ENCODE measurements around the gene PLAAT5. TPM values are rescaled to one million over a fixed set of nuclear protein-coding genes. Genes with fewer than 3 reads are reported as not detected.

PLAAT5 gene
- total RNA-seq, 2 experiments from 2014 or later = not detected

DNA sequence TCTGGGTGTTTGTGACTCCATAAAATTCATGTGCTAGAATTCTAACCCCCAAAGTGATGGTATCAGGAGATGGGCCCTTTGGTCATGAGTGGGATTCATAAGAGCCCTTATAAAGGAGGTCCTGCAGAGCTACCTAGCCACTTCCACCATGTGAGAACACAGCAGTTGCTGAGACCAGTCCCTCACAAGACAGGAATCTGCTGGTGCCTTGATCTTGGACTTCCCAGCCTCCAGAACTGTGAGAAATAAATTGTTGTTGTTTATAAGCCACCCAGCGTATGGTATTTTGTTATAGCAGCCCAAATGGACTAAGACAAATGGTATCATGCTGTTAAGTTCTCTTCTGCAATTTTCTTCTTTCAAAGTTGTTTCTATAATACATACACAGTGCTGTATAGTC, 1.5 kb upstream of the PLAAT5 start:
- no peak overlapping the region for H3K4me3 Mint-ChIP-seq
- no peak for DNase-seq
- CTCF ChIA-PET = no interaction called here
- peaks cover 11% of the 10 kb centered on the region for H3K4me1 Mint-ChIP-seq
- H3K27ac Mint-ChIP-seq = no peak overlapping the region
- H3K27me3 Mint-ChIP-seq = peaks cover 63% of the 10 kb centered on the region
- POLR2A ChIA-PET = no interaction called here
- H3K9me3 Mint-ChIP-seq = peaks cover 2% of the 10 kb centered on the region
- H3K36me3 Mint-ChIP-seq (ENCODE audit: low read depth) = no peaks in the 10 kb centered on the region

DNA sequence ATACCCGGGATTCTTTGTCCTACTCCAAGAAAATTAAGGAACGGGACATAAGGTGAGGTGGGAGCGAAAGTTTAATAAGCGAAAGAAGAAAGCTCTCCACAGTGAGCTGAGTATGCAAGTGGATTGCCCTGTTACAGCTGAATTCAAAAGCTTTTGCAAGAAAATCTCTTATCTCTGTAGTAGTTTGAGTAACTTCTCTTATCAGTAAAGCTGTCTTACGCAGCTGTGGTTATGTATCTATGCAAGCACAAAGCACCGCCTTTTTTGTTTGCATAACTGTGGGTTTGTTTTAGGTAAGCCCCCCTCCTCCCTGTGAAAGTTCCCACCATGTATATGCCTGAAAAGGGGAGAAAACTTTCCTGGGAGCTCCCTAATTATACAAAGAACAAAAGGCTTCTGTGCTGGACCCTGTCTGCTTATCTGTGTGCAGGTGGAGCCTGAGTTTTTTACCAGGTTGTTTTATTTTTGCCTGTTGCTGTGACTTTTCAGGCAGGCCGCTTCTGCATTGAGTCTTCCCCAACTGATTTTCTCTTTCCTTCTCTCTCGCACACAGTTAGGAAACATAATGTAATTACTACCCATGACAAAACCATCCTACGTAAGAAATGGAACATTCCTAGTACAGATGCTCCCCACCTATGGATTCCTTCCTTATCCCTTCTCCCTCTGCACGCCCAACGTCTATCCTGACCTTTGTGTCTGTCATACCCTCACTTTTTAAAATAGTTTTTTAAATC, 837 bp upstream of the PLAAT5 start:
- H3K4me3 Mint-ChIP-seq = peak overlapping the region; percentile 16
- ChIA-PET CTCF (interaction anchor here (0.6 to 1.1 kb wide), 2 partner anchors 14 to 15 kb away, joined by 3 to 5 read pairs; partner anchors contain the start of gene LGALS12), POLR2A (no interaction called here)
- H3K9me3 Mint-ChIP-seq = peaks cover 2% of the 10 kb centered on the region
- no peaks in the 10 kb centered on the region for H3K36me3 Mint-ChIP-seq (ENCODE audit: low read depth)
- peaks cover 11% of the 10 kb centered on the region for H3K4me1 Mint-ChIP-seq
- DNase-seq = no peak
- H3K27ac Mint-ChIP-seq = no peak overlapping the region
- H3K27me3 Mint-ChIP-seq = peaks cover 58% of the 10 kb centered on the region

DNA sequence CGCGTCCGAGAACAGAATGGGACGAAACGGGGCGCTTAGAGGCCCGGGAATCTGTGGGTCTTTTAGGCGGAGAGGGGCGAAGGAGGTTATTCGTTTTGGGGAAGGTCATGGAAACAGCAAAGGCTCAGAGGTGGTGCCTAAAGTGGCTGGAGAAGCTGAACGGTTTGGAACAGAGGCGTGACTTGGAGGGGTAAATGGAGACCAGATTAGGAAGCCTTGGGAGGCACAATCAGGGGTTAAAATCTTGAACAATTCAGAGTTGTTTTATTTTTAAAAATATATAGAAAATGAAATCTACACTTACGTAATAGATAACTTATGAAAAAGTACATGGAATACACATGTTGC, 247 bp upstream of the PLAAT5 start:
- H3K27me3 Mint-ChIP-seq = peaks cover 58% of the 10 kb centered on the region
- ChIA-PET POLR2A (no interaction called here), CTCF (interaction anchor here (0.6 to 1.1 kb wide), 3 partner anchors 15 to 31 kb away, joined by 3 to 5 read pairs (median 4); partner anchors contain the start of gene LGALS12)
- H3K4me3 Mint-ChIP-seq = peak overlapping the region; percentile 62
- peaks cover 11% of the 10 kb centered on the region for H3K4me1 Mint-ChIP-seq
- H3K36me3 Mint-ChIP-seq (ENCODE audit: low read depth) = no peaks in the 10 kb centered on the region
- H3K27ac Mint-ChIP-seq = no peak overlapping the region
- DNase-seq = no peak
- H3K9me3 Mint-ChIP-seq = peaks cover 4% of the 10 kb centered on the region

DNA sequence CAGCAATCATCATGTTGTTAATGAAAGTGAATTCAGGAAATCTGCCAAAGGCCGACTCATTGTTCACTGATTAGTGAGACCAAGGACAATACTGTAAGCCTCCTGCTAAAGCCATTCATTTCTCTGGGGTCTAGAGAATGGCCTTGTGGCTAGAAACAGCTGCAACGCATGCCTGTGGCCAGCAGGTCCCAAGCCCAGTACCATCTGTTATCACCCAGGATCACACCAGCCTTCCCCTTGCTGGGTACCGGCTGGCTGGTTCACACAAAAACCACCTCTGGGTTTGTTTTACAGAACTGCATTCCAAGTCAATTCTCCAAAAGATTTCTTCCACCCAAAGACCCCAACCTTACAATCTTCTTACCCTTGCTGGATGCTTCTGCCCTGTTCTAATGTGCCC, 1.1 kb downstream of the PLAAT5 start:
- H3K4me3 Mint-ChIP-seq = no peak overlapping the region
- ChIA-PET CTCF (interaction anchor here (0.8 to 1.1 kb wide), 2 partner anchors 10 to 72 kb away, joined by 3 to 4 read pairs; no protein-coding TSS in a partner anchor), POLR2A (no interaction called here)
- DNase-seq = no peak
- peaks cover 11% of the 10 kb centered on the region for H3K4me1 Mint-ChIP-seq
- peaks cover 13% of the 10 kb centered on the region for H3K9me3 Mint-ChIP-seq
- peaks cover 67% of the 10 kb centered on the region for H3K27me3 Mint-ChIP-seq
- no peak overlapping the region for H3K27ac Mint-ChIP-seq
- no peaks in the 10 kb centered on the region for H3K36me3 Mint-ChIP-seq (ENCODE audit: low read depth)

DNA sequence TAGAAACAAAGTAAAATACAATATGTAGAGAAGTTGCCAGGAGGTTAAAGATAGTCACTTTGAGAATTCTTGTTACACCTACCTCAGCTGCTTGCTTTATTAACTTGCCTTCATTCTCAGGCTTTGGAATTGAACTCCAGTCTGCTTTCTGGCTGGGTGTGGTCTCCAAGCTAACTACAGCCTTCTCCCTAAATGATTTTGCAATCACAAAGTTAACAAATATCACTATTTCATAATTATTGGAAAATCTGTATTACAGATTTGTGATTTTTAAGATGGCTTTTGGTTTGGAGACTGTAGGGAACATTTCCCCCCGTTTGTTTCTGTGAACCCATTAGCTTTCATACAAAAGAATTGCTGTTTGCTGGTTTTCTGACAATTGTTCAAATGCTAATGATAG, 2.2 kb downstream of the PLAAT5 start:
- ChIA-PET POLR2A (no interaction called here), CTCF (interaction anchor here (1.0 to 1.1 kb wide), 2 partner anchors 22 to 73 kb away, joined by 3 read pairs; no protein-coding TSS in a partner anchor)
- no peak overlapping the region for H3K4me3 Mint-ChIP-seq
- no peaks in the 10 kb centered on the region for H3K36me3 Mint-ChIP-seq (ENCODE audit: low read depth)
- no peak for DNase-seq
- H3K9me3 Mint-ChIP-seq = peaks cover 15% of the 10 kb centered on the region
- peaks cover 11% of the 10 kb centered on the region for H3K4me1 Mint-ChIP-seq
- H3K27me3 Mint-ChIP-seq = peaks cover 71% of the 10 kb centered on the region
- no peak overlapping the region for H3K27ac Mint-ChIP-seq

DNA sequence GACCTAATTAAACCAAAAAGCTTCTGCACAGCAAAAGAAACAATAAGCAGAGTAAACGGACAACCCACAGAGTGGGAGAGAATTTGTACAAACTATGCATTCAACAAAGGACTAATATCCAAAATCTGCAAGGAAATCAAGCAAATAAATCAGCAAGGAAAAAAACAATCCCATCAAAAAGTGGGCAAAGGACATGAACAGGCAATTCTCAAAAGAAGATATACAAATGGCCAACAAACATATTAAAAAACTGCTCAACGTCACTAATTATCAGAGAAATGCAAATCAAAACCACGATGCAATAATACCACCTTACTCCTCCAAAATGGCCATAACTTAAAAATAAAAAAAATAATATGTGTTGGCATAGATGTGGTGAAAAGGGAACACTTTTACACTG, 5.2 kb downstream of the PLAAT5 start:
- POLR2A ChIA-PET = no interaction called here
- DNase-seq = no peak
- CTCF ChIA-PET = no interaction called here
- H3K4me1 Mint-ChIP-seq = peaks cover 2% of the 10 kb centered on the region
- no peaks in the 10 kb centered on the region for H3K36me3 Mint-ChIP-seq (ENCODE audit: low read depth)
- peaks cover 63% of the 10 kb centered on the region for H3K27me3 Mint-ChIP-seq
- H3K27ac Mint-ChIP-seq = no peak overlapping the region
- no peak overlapping the region for H3K4me3 Mint-ChIP-seq
- peaks cover 12% of the 10 kb centered on the region for H3K9me3 Mint-ChIP-seq

DNA sequence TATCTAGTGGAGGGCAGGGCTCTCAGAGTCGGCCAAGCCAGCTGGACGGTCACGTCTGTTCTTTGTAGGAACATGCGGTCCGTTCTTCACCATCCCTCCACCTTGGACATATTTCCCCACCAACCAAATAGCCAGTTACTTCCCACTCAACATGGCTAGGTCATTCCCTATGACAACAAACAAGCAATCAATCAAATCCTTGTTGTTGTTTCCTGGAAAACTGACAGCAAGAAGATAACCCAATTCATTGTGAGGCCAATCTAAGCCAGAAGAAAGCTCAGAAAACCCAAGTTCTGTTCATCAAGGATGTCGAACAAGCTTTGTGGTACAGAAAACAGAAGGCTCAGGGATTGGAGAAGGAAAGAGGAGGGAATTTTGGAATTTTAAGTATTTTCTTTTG, 10.9 kb downstream of the PLAAT5 start:
- H3K4me3 Mint-ChIP-seq = no peak overlapping the region
- peaks cover 11% of the 10 kb centered on the region for H3K9me3 Mint-ChIP-seq
- no peak overlapping the region for H3K27ac Mint-ChIP-seq
- H3K4me1 Mint-ChIP-seq = no peaks in the 10 kb centered on the region
- H3K36me3 Mint-ChIP-seq (ENCODE audit: low read depth) = peaks cover 2% of the 10 kb centered on the region
- H3K27me3 Mint-ChIP-seq = peaks cover 32% of the 10 kb centered on the region
- CTCF ChIA-PET = interaction anchor here (1.1 to 1.9 kb wide), 4 partner anchors 9 to 160 kb away, joined by 3 to 5 read pairs (median 4); no protein-coding TSS in a partner anchor
- POLR2A ChIA-PET = no interaction called here
- DNase-seq = no peak

DNA sequence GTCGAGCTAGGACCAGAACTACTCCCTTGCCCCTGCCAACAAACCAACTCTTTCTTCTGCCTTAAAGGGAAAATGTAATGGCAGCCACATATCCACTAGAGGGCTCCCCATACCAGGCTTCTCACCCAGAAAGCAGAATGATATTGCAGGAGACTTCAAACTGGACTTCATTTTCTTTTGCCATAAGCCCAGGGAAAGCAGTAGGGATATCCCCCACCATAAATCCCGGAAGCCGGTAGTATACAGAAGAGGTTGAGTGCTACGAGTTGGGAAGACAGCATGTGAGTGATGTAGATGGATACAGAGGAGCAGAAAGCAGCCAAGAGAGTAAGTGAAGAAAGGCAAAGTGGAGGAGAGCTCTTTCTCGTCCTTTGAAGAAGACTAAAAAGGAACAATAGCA, 12.1 kb downstream of the PLAAT5 start:
- peaks cover 8% of the 10 kb centered on the region for H3K9me3 Mint-ChIP-seq
- H3K4me3 Mint-ChIP-seq = no peak overlapping the region
- POLR2A ChIA-PET = no interaction called here
- no peak overlapping the region for H3K27ac Mint-ChIP-seq
- H3K36me3 Mint-ChIP-seq (ENCODE audit: low read depth) = peaks cover 2% of the 10 kb centered on the region
- no peaks in the 10 kb centered on the region for H3K4me1 Mint-ChIP-seq
- H3K27me3 Mint-ChIP-seq = peaks cover 28% of the 10 kb centered on the region
- CTCF ChIA-PET = interaction anchor here (0.6 to 1.9 kb wide), 9 partner anchors 11 to 593 kb away, joined by 3 to 6 read pairs (median 3); no protein-coding TSS in a partner anchor
- DNase-seq = peak; percentile 64

DNA sequence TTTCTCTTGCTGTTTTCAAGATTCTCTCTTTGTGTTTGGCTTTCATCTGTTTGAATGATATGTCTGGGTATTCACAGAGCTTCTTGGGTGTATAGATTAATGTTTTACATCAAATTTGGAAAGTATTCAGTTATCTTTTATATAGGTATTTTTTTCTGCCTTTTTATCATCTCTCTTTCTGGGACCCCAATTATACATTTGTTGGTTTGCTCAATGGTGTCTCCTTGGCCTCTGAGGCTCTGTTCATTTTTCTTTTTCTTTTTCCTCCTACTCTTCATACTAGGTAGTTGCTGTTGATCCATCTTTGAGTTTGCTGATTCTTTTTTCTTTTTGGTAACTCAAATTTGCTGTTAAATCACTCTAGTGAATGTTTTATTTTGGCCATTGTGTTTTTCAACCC, 14.3 kb downstream of the PLAAT5 start:
- Mint-ChIP-seq H3K9me3 (peaks cover 12% of the 10 kb centered on the region), H3K36me3 (ENCODE audit: low read depth) (peaks cover 2% of the 10 kb centered on the region), H3K4me3 (no peak overlapping the region), H3K4me1 (no peaks in the 10 kb centered on the region), H3K27me3 (peaks cover 22% of the 10 kb centered on the region), H3K27ac (no peak overlapping the region)
- no peak for DNase-seq
- ChIA-PET CTCF (no interaction called here), POLR2A (no interaction called here)

DNA sequence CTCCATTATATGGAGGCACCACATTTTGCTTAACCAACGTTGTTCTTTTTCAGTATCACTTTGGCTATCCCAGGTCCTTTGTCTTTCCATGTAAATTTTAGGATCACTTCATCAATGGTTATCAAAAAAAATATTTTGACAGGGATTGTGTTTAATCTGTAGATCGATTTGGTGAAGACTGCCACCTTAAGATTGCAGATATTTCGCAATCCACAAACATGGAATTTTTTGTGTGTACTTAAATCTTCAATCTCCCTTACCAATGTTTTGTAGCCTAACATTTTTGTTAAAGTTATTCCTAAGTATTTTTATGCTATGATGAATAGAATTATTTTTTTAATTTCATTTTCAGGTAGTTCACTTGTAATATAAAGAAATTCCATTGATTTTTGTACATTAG, 18.6 kb downstream of the PLAAT5 start:
- no peak for DNase-seq
- Mint-ChIP-seq H3K4me3 (no peak overlapping the region), H3K27me3 (peaks cover 34% of the 10 kb centered on the region), H3K27ac (no peak overlapping the region), H3K36me3 (ENCODE audit: low read depth) (peaks cover 2% of the 10 kb centered on the region), H3K9me3 (peaks cover 21% of the 10 kb centered on the region), H3K4me1 (no peaks in the 10 kb centered on the region)
- ChIA-PET POLR2A (no interaction called here), CTCF (no interaction called here)

DNA sequence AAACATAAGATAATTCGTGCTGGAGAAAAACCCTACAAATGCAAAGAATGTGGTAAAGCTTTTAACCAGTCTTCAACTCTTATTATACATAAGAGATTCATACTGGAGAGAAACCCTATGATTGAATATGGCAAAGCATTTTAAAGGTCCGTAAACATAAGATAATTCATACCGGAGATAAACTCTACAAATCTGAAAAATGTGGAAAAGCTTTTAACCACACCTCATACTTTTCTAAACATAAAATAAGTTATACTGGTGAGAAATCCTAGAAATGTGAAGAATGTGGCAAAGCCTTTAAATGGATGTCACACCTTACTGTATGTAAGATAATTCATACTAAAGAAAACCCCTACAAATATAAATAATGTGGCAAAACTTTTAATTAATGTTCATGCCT, 20.7 kb downstream of the PLAAT5 start:
- POLR2A ChIA-PET = no interaction called here
- no peak for DNase-seq
- peaks cover 28% of the 10 kb centered on the region for H3K27me3 Mint-ChIP-seq
- peaks cover 13% of the 10 kb centered on the region for H3K9me3 Mint-ChIP-seq
- CTCF ChIA-PET = no interaction called here
- no peak overlapping the region for H3K4me3 Mint-ChIP-seq
- H3K4me1 Mint-ChIP-seq = no peaks in the 10 kb centered on the region
- no peaks in the 10 kb centered on the region for H3K36me3 Mint-ChIP-seq (ENCODE audit: low read depth)
- H3K27ac Mint-ChIP-seq = no peak overlapping the region

DNA sequence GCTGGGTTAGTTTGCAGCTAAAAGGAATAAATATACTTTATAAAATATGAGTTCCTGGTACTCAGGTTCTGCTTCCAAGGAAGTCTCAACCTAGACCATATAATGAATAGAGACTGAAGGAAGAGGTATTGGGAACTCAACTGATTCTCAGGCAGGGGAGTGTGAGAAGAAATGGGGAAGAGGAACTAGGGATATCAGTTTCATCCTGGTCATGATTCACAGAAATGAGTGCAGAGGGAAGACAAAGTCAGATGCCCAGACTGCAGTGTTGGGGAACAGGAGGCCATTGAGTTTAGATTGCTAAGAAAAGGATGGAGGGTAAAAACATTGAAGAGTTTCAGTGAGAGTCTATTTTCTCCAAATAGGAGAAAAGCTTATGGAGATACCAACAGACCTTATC, 28.8 kb downstream of the PLAAT5 start:
- Mint-ChIP-seq H3K4me1 (no peaks in the 10 kb centered on the region), H3K27me3 (peaks cover 7% of the 10 kb centered on the region), H3K4me3 (no peak overlapping the region), H3K27ac (no peak overlapping the region), H3K9me3 (no peaks in the 10 kb centered on the region), H3K36me3 (ENCODE audit: low read depth) (no peaks in the 10 kb centered on the region)
- DNase-seq = no peak
- ChIA-PET POLR2A (no interaction called here), CTCF (no interaction called here)

DNA sequence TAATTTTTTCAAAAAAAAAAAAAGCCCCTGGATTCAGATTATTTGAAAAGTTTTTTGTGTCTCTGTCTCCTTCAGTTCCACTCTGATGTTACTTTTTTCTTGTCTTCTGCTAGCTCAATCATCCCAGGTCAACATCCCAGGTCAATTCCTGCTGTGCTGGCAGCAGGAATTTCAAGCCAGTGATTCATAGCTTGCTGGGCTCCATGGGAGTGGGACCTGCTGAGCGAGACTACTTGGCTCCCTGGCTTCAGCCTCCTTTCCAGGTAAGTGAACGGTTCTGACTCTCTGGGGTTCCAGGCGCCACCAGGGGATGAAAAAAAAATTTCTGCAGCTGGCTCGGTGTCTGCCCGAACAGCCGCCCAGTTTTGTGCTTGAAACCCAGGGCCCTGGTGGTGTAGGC, 31.4 kb downstream of the PLAAT5 start:
- H3K27ac Mint-ChIP-seq = no peak overlapping the region
- CTCF ChIA-PET = no interaction called here

DNA sequence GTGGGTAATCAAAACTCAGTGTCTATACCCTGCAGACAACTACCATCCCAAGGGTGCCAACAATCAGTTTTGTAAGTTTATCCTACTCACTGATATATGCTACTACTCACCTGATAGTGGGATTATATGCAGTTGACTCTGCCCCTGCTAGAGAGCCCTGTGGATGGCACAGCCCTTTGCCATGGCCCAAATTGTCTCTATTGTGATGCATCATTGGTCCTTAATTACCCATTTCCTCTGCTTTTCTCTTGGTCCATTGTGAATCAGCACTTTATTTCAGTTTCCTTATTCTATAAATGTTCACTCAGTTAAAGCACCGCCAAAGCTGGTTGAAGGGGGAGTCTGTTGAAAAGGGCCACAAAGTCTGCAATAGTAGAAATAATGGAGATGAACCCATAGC, 42.3 kb downstream of the PLAAT5 start:
- Mint-ChIP-seq H3K4me1 (peaks cover 11% of the 10 kb centered on the region), H3K4me3 (no peak overlapping the region), H3K27me3 (peaks cover 25% of the 10 kb centered on the region), H3K36me3 (ENCODE audit: low read depth) (no peaks in the 10 kb centered on the region), H3K9me3 (no peaks in the 10 kb centered on the region), H3K27ac (no peak overlapping the region)
- no peak for DNase-seq
- CTCF ChIA-PET = interaction anchor here (0.5 kb wide), 1 partner anchor 21 kb away, joined by 3 read pairs; no protein-coding TSS in a partner anchor
- POLR2A ChIA-PET = no interaction called here

More for the DNA sequence above, 31.4 kb downstream of the PLAAT5 start:
- POLR2A ChIA-PET = no interaction called here
- Mint-ChIP-seq H3K36me3 (ENCODE audit: low read depth) (no peaks in the 10 kb centered on the region), H3K4me1 (no peaks in the 10 kb centered on the region), H3K9me3 (no peaks in the 10 kb centered on the region), H3K27me3 (peaks cover 7% of the 10 kb centered on the region), H3K4me3 (no peak overlapping the region)
- DNase-seq = no peak

All from activated CD4-positive, alpha-beta T cell treated with anti-CD3 and anti-CD28 coated beads, Interleukin-2, amount 10 ng/mL, durations not matched to agents 7 days and 5 days (primary cell).